Measurements from ENCODE around the gene NHLRC3. TPM values are rescaled to one million over a fixed set of nuclear protein-coding genes. Genes with fewer than 3 reads are reported as not detected.
"Not testable (repeated sequence)": the region's sequence is repeated elsewhere in the genome, so short reads cannot be mapped to it uniquely, and the experiment has no call there.

The NHLRC3 gene
- total RNA-seq, 1 donor from 2014 or later = 33.4 TPM

DNA sequence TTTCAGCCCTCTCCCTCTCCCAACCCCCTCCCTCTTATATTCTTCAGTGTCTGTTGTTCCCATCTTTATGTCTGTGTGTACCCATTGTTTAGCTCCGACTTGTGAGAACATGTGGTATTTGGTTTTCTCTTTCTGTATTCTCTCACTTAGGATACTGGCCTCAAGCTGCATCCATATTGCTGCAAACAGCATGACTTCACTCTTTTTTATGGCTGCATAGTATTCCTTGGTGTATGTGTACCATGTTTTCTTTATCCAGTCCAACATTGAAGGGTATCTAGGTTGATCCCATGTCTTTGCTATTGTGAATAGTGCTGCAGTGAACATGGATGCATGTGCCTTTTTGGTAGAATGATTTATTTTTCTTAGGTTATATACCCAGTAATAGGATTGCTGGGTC lies 17.8 kb downstream of the NHLRC3 start:
- no peak overlapping the region for H3K27ac ChIP-seq (ENCODE audit: low read depth, low read length)
- no peak overlapping the region for H3K4me3 ChIP-seq (ENCODE audit: low read length in 3 of 3)
- H3K4me1 ChIP-seq (ENCODE audit: control insufficient read depth in 3 of 3, insufficient read depth in 3 of 3, low read length in 3 of 3) = no peaks in the 10 kb centered on the region
- H3K9ac ChIP-seq (ENCODE audit: low read depth in 1 of 3, low read length in 3 of 3) = no peak overlapping the region
- H3K27me3 ChIP-seq (ENCODE audit: control insufficient read depth in 3 of 3, insufficient read depth in 3 of 3, low read length in 3 of 3) = no peaks in the 10 kb centered on the region
- peaks cover 0 to 7% (median 0%) of the 10 kb centered on the region in 3 donors for H3K36me3 ChIP-seq (ENCODE audit: control insufficient read depth in 3 of 3, insufficient read depth in 3 of 3, low read length in 3 of 3)
- no peaks in the 10 kb centered on the region for H3K9me3 ChIP-seq (ENCODE audit: control insufficient read depth in 3 of 3, low read length in 3 of 3)

GRCh38 chr13:39058040-39058439 lies 19.8 kb downstream of the NHLRC3 start:
- no peak overlapping the region for H3K27ac ChIP-seq (ENCODE audit: low read depth, low read length)
- H3K9me3 ChIP-seq (ENCODE audit: control insufficient read depth in 3 of 3, low read length in 3 of 3) = no peaks in the 10 kb centered on the region
- no peak overlapping the region for H3K4me3 ChIP-seq (ENCODE audit: low read length in 3 of 3)
- H3K9ac ChIP-seq (ENCODE audit: low read depth in 1 of 3, low read length in 3 of 3) = no peak overlapping the region
- peaks cover 0 to 5% (median 0%) of the 10 kb centered on the region in 3 donors for H3K36me3 ChIP-seq (ENCODE audit: control insufficient read depth in 3 of 3, insufficient read depth in 3 of 3, low read length in 3 of 3)
- no peaks in the 10 kb centered on the region for H3K27me3 ChIP-seq (ENCODE audit: control insufficient read depth in 3 of 3, insufficient read depth in 3 of 3, low read length in 3 of 3)
- H3K4me1 ChIP-seq (ENCODE audit: control insufficient read depth in 3 of 3, insufficient read depth in 3 of 3, low read length in 3 of 3) = no peaks in the 10 kb centered on the region

- Histone ChIP-seq H3K27me3 (ENCODE audit: control insufficient read depth in 3 of 3, insufficient read depth in 3 of 3, low read length in 3 of 3) (no peaks in the 10 kb centered on the region), H3K9me3 (ENCODE audit: control insufficient read depth in 3 of 3, low read length in 3 of 3) (no peaks in the 10 kb centered on the region), H3K36me3 (ENCODE audit: control insufficient read depth in 3 of 3, insufficient read depth in 3 of 3, low read length in 3 of 3) (no peaks in the 10 kb centered on the region)
Measured at GRCh38 chr13:39062004-39062403, 23.7 kb downstream of the NHLRC3 start.

GRCh38 chr13:39072842-39073241 lies 34.6 kb downstream of the NHLRC3 start:
- Histone ChIP-seq H3K4me3 (ENCODE audit: low read length in 3 of 3) (no peak overlapping the region), H3K9ac (ENCODE audit: low read depth in 1 of 3, low read length in 3 of 3) (no peak overlapping the region), H3K9me3 (ENCODE audit: control insufficient read depth in 3 of 3, low read length in 3 of 3) (no peaks in the 10 kb centered on the region), H3K4me1 (ENCODE audit: control insufficient read depth in 3 of 3, insufficient read depth in 3 of 3, low read length in 3 of 3) (peaks cover 12 to 17% (median 15%) of the 10 kb centered on the region in 3 donors), H3K27me3 (ENCODE audit: control insufficient read depth in 3 of 3, insufficient read depth in 3 of 3, low read length in 3 of 3) (peaks cover 0 to 7% (median 0%) of the 10 kb centered on the region in 3 donors), H3K27ac (ENCODE audit: low read depth, low read length) (no peak overlapping the region), H3K36me3 (ENCODE audit: control insufficient read depth in 3 of 3, insufficient read depth in 3 of 3, low read length in 3 of 3) (no peaks in the 10 kb centered on the region)

More at GRCh38 chr13:39062004-39062403, 23.7 kb downstream of the NHLRC3 start:
- no peak overlapping the region for H3K27ac ChIP-seq (ENCODE audit: low read depth, low read length)
- H3K4me1 ChIP-seq (ENCODE audit: control insufficient read depth in 3 of 3, insufficient read depth in 3 of 3, low read length in 3 of 3) = no peaks in the 10 kb centered on the region
- H3K9ac ChIP-seq (ENCODE audit: low read depth in 1 of 3, low read length in 3 of 3) = no peak overlapping the region
- H3K4me3 ChIP-seq (ENCODE audit: low read length in 3 of 3) = no peak overlapping the region

DNA sequence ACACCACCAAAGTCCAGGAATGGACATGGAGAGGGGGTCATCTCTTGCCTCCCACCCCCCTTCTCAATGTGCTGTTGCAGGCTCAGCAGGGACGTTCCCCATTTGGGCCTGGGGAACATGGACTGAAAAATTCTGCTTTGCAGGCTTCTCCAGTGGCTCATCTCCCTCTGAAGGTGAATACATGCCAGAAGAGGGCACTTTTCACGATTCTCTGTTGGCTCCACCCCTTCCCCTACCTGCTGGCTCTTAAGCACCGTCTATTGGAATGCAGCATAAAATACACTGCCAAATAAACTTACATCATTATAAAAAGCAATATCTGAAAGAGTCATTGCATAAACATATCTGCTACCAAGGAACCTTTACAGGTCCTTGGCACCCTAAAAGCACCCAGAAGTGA lies 35.7 kb downstream of the NHLRC3 start:
- H3K9ac ChIP-seq (ENCODE audit: low read depth in 1 of 3, low read length in 3 of 3) = no peak overlapping the region
- no peak overlapping the region for H3K27ac ChIP-seq (ENCODE audit: low read depth, low read length)
- peaks cover 0 to 7% (median 0%) of the 10 kb centered on the region in 3 donors for H3K27me3 ChIP-seq (ENCODE audit: control insufficient read depth in 3 of 3, insufficient read depth in 3 of 3, low read length in 3 of 3)
- H3K36me3 ChIP-seq (ENCODE audit: control insufficient read depth in 3 of 3, insufficient read depth in 3 of 3, low read length in 3 of 3) = no peaks in the 10 kb centered on the region
- H3K4me3 ChIP-seq (ENCODE audit: low read length in 3 of 3) = no peak overlapping the region
- no peaks in the 10 kb centered on the region for H3K9me3 ChIP-seq (ENCODE audit: control insufficient read depth in 3 of 3, low read length in 3 of 3)
- peaks cover 12 to 17% (median 15%) of the 10 kb centered on the region in 3 donors for H3K4me1 ChIP-seq (ENCODE audit: control insufficient read depth in 3 of 3, insufficient read depth in 3 of 3, low read length in 3 of 3)

DNA sequence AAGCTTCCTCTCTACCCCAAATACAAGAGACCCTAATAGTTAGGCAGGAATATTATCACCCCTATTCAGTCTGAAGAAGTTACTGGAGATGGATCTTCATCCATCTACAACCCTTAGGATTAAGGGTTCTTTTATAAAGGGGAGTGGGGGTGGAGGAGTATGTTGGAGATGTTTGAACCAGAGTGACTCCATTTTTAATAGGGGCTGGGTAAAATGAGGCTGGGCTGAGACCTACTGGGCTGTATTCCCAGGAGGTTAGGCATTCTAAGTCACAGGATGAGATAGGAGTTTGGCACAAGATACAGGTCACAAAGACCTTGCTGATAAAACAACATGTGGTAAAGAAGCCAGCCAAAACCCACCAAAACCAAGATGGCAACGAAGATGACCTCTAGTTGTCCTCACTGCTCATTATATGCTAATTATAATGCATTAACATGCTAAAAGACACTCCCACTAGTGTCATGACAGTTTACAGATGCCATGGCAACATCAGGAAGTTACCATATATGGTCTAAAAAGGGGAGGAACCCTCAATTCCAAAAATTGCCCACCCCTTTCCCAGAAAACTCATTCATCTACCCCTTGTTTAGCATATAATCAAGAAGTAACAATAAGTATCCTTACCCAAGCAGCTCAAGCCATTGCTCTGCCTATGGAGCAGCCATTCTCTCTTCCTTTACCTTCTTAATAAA lies 48.1 kb downstream of the NHLRC3 start:
- not testable (repeated sequence) for H3K4me1 ChIP-seq (ENCODE audit: control insufficient read depth in 3 of 3, insufficient read depth in 3 of 3, low read length in 3 of 3); H3K9ac ChIP-seq (ENCODE audit: low read depth in 1 of 3, low read length in 3 of 3); H3K27me3 ChIP-seq (ENCODE audit: control insufficient read depth in 3 of 3, insufficient read depth in 3 of 3, low read length in 3 of 3); H3K9me3 ChIP-seq (ENCODE audit: control insufficient read depth in 3 of 3, low read length in 3 of 3); H3K36me3 ChIP-seq (ENCODE audit: control insufficient read depth in 3 of 3, insufficient read depth in 3 of 3, low read length in 3 of 3); H3K27ac ChIP-seq (ENCODE audit: low read depth, low read length); H3K4me3 ChIP-seq (ENCODE audit: low read length in 3 of 3)

DNA sequence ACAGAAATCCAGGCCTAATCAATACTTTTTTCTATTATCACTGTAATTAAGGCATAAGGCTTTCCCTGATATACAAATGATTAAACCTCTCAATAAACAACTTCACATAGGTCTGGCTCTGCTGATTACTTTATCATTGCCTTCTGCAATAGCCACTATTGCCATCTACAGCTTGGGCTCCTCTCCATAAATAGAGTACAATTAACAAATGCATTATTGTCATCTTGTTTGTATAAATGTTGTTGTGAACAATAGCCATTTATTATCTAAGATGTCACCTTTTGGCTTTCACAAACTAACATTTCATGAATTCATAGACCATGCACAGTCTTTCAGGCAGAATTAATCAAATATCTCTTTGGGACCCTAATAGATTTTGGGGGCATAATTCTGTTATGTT lies 53.3 kb downstream of the NHLRC3 start:
- H3K4me3 ChIP-seq (ENCODE audit: low read length in 3 of 3) = no peak overlapping the region
- H3K4me1 ChIP-seq (ENCODE audit: control insufficient read depth in 3 of 3, insufficient read depth in 3 of 3, low read length in 3 of 3) = no peaks in the 10 kb centered on the region
- H3K36me3 ChIP-seq (ENCODE audit: control insufficient read depth in 3 of 3, insufficient read depth in 3 of 3, low read length in 3 of 3) = no peaks in the 10 kb centered on the region
- no peak overlapping the region for H3K27ac ChIP-seq (ENCODE audit: low read depth, low read length)
- no peaks in the 10 kb centered on the region for H3K27me3 ChIP-seq (ENCODE audit: control insufficient read depth in 3 of 3, insufficient read depth in 3 of 3, low read length in 3 of 3)
- H3K9ac ChIP-seq (ENCODE audit: low read depth in 1 of 3, low read length in 3 of 3) = no peak overlapping the region
- H3K9me3 ChIP-seq (ENCODE audit: control insufficient read depth in 3 of 3, low read length in 3 of 3) = no peaks in the 10 kb centered on the region

- no peaks in the 10 kb centered on the region for H3K9me3 ChIP-seq (ENCODE audit: control insufficient read depth in 3 of 3, low read length in 3 of 3)
- no peak overlapping the region for H3K27ac ChIP-seq (ENCODE audit: low read depth, low read length)
- H3K36me3 ChIP-seq (ENCODE audit: control insufficient read depth in 3 of 3, insufficient read depth in 3 of 3, low read length in 3 of 3) = no peaks in the 10 kb centered on the region
- no peak overlapping the region for H3K9ac ChIP-seq (ENCODE audit: low read depth in 1 of 3, low read length in 3 of 3)
- H3K4me1 ChIP-seq (ENCODE audit: control insufficient read depth in 3 of 3, insufficient read depth in 3 of 3, low read length in 3 of 3) = no peaks in the 10 kb centered on the region
- H3K27me3 ChIP-seq (ENCODE audit: control insufficient read depth in 3 of 3, insufficient read depth in 3 of 3, low read length in 3 of 3) = no peaks in the 10 kb centered on the region
- no peak overlapping the region for H3K4me3 ChIP-seq (ENCODE audit: low read length in 3 of 3)
Measured at GRCh38 chr13:39095500-39095899, 57.2 kb downstream of the NHLRC3 start.

- Histone ChIP-seq H3K4me3 (ENCODE audit: low read length in 3 of 3) (no peak overlapping the region), H3K36me3 (ENCODE audit: control insufficient read depth in 3 of 3, insufficient read depth in 3 of 3, low read length in 3 of 3) (no peaks in the 10 kb centered on the region), H3K9ac (ENCODE audit: low read depth in 1 of 3, low read length in 3 of 3) (no peak overlapping the region), H3K27ac (ENCODE audit: low read depth, low read length) (no peak overlapping the region), H3K4me1 (ENCODE audit: control insufficient read depth in 3 of 3, insufficient read depth in 3 of 3, low read length in 3 of 3) (no peaks in the 10 kb centered on the region), H3K27me3 (ENCODE audit: control insufficient read depth in 3 of 3, insufficient read depth in 3 of 3, low read length in 3 of 3) (no peaks in the 10 kb centered on the region), H3K9me3 (ENCODE audit: control insufficient read depth in 3 of 3, low read length in 3 of 3) (no peaks in the 10 kb centered on the region)
Measured at GRCh38 chr13:39099231-39099630, 61.0 kb downstream of the NHLRC3 start.

Data from skeletal muscle tissue (tissue), 4 donors.